ENCODE data around the gene ADAM11.
A peak's percentile ranks its signal among the peaks of the same experiment; 100 is the strongest.

Gene ADAM11

GRCh38 chr17:44757045-44757917 is 1.5 kb upstream of the ADAM11 start:
- no peak for DNase-seq (ENCODE audit: low spot score)

GRCh38 chr17:44757918-44758413 is 822 bp upstream of the ADAM11 start:
- DNase-seq (ENCODE audit: low spot score) = no peak

GRCh38 chr17:44759086-44759915 is 513 bp downstream of the ADAM11 start:
- no peak for DNase-seq (ENCODE audit: low spot score)

GRCh38 chr17:44759916-44760243 is 1.1 kb downstream of the ADAM11 start:
- no peak for DNase-seq (ENCODE audit: low spot score)

GRCh38 chr17:44760474-44761308 is 1.9 kb downstream of the ADAM11 start:
- no peak for DNase-seq (ENCODE audit: low spot score)

- no peak for DNase-seq (ENCODE audit: low spot score)
These were observed 3.4 kb downstream of the ADAM11 start for GRCh38 chr17:44761932-44762810.

- DNase-seq (ENCODE audit: low spot score) = no peak
These were observed 4.4 kb downstream of the ADAM11 start for GRCh38 chr17:44763170-44763569.

GRCh38 chr17:44765965-44766364 is 7.2 kb downstream of the ADAM11 start:
- no peak for DNase-seq (ENCODE audit: low spot score)

- DNase-seq (ENCODE audit: low spot score) = no peak
These were observed 7.7 kb downstream of the ADAM11 start for GRCh38 chr17:44766409-44767038.

- no peak for DNase-seq (ENCODE audit: low spot score)
These were observed 8.7 kb downstream of the ADAM11 start for GRCh38 chr17:44767493-44767892.

GRCh38 chr17:44768505-44769142 is 9.8 kb downstream of the ADAM11 start:
- no peak for DNase-seq (ENCODE audit: low spot score)

GRCh38 chr17:44769230-44769629 is 10.4 kb downstream of the ADAM11 start:
- no peak for DNase-seq (ENCODE audit: low spot score)

GRCh38 chr17:44769647-44770084 is 10.9 kb downstream of the ADAM11 start:
- no peak for DNase-seq (ENCODE audit: low spot score)

GRCh38 chr17:44770166-44770925 is 11.6 kb downstream of the ADAM11 start:
- DNase-seq (ENCODE audit: low spot score) = no peak

GRCh38 chr17:44772308-44773045 is 13.7 kb downstream of the ADAM11 start:
- no peak for DNase-seq (ENCODE audit: low spot score)

- DNase-seq (ENCODE audit: low spot score) = no peak
These were observed 14.4 kb downstream of the ADAM11 start for GRCh38 chr17:44773140-44773539.

GRCh38 chr17:44774271-44775135 is 15.7 kb downstream of the ADAM11 start:
- DNase-seq (ENCODE audit: low spot score) = peak; percentile 89

Data from germinal center (tissue), 1 donor.